Measurements from ENCODE around the gene DNAJC5G. TPM values are rescaled to one million over a fixed set of nuclear protein-coding genes. Genes with fewer than 3 reads are reported as not detected.
A peak's percentile ranks its signal among the peaks of the same experiment; 100 is the strongest.
"Not testable (repeated sequence)": the region's sequence is repeated elsewhere in the genome, so short reads cannot be mapped to it uniquely, and the experiment has no call there.

Gene DNAJC5G
- total RNA-seq, 1 donor from 2014 or later: not detected

DNA sequence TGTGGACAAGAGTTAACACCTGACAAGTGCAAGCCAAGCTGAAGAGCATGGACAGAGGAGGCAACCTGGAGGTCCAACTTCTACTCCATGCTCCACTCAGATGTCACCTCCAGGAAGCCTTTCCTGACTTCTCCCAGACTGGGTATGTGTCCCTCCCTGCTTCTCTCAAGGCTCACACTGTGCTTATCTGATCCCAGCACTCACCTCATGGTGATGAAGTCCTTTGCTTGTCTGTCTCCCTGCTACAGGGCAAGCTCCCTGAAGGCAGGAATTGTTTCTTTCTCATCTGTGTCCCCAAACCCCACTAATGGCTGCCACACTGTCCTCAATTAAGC lies 9.7 kb upstream of the DNAJC5G start:
- Histone ChIP-seq H3K4me3 (peak overlapping the region in 1 of 2 donors; percentile 43), H3K27me3 (peaks cover 19% of the 10 kb centered on the region), H3K27ac (no peak overlapping the region), H3K36me3 (no peaks in the 10 kb centered on the region), H3K9me3 (no peaks in the 10 kb centered on the region), H3K4me1 (peaks cover 9 to 29% of the 10 kb centered on the region in 2 donors)
- intact Hi-C loops (cut with DNase I): no loop called here
- TF ChIP-seq, protein P1, sequence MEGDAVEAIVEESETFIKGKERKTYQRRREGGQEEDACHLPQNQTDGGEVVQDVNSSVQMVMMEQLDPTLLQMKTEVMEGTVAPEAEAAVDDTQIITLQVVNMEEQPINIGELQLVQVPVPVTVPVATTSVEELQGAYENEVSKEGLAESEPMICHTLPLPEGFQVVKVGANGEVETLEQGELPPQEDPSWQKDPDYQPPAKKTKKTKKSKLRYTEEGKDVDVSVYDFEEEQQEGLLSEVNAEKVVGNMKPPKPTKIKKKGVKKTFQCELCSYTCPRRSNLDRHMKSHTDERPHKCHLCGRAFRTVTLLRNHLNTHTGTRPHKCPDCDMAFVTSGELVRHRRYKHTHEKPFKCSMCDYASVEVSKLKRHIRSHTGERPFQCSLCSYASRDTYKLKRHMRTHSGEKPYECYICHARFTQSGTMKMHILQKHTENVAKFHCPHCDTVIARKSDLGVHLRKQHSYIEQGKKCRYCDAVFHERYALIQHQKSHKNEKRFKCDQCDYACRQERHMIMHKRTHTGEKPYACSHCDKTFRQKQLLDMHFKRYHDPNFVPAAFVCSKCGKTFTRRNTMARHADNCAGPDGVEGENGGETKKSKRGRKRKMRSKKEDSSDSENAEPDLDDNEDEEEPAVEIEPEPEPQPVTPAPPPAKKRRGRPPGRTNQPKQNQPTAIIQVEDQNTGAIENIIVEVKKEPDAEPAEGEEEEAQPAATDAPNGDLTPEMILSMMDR (IDR thresholded peaks at IDR 0.05): no peak
- DNase-seq (ENCODE audit: low spot score in 2 of 2): no peak

DNA sequence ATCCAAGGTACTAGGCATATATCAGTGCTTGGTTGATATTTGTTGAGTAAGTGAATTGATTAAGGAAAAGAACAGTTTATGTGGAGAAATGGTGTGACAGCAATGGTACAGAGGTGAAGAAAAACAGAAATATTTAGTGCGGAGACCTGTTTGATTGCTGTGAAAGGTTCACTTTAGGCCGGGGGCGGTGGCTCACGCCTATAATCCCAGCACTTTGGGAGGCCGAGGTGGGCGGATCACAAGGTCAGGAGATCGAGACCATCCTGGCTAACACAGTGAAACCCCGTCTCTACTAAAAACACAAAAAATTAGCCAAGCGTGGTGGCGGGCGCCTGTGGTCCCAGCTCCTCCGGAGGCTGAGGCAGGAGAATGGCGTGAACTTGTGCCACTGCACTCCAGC lies 6.9 kb upstream of the DNAJC5G start:
- H3K9me3 ChIP-seq; DNase-seq (ENCODE audit: low spot score in 2 of 2); H3K27ac ChIP-seq; H3K4me3 ChIP-seq; H3K36me3 ChIP-seq; H3K27me3 ChIP-seq; intact Hi-C loops (cut with DNase I): not testable (repeated sequence)
- H3K4me1 ChIP-seq: peaks cover 0 to 20% of the 10 kb centered on the region in 2 donors

DNA sequence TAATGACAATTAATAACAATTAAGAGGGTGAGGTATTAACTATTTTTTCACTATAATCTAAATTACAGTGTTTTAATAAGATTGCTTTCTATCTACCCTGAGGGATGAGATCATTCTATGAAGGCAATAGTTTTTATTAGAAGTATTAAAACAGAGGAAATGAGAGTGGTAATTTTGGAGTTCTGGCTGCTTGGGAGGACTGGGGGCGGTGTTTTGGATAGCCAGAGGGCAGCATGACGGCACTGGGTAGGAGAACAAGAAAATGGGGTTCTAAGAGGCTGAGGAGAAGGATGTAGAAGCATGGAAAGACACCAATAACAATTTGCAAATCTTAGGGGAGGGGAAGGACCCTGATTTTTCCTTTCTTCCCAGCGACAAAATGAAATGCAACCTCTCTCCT lies 5.1 kb upstream of the DNAJC5G start:
- Histone ChIP-seq H3K4me3 (no peak overlapping the region), H3K27me3 (no peaks in the 10 kb centered on the region), H3K27ac (no peak overlapping the region), H3K9me3 (no peaks in the 10 kb centered on the region), H3K36me3 (no peaks in the 10 kb centered on the region), H3K4me1 (peaks cover 0 to 2% of the 10 kb centered on the region in 2 donors)
- TF ChIP-seq, protein P1 (IDR thresholded peaks at IDR 0.05): no peak
- intact Hi-C loops (cut with DNase I): no loop called here
- DNase-seq (ENCODE audit: low spot score in 2 of 2): no peak

DNA sequence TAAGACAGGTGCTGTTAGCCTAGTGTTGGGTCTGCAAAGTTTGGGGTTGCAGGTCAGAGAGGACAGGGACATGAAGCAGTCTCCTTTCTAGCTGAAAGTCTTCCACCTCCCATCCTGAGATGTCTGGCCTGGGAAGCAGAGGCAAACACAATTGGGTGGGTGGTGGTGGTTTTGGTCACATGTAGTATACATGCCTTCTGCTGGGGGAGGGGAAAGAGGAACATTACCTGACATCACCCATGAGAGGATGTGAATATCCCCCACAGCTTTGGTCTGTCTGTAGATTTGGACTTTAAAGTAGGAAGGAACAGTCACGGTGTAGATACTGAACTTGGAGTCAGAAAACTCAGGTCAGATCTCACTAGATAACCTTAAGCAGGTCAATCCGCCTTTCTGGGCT lies 4.6 kb upstream of the DNAJC5G start:
- no peaks in the 10 kb centered on the region for H3K9me3 ChIP-seq
- TF ChIP-seq, protein P1 (IDR thresholded peaks at IDR 0.05): no peak
- no peaks in the 10 kb centered on the region for H3K27me3 ChIP-seq
- H3K36me3 ChIP-seq: no peaks in the 10 kb centered on the region
- intact Hi-C loops (cut with DNase I): no loop called here
- H3K27ac ChIP-seq: no peak overlapping the region
- no peak overlapping the region for H3K4me3 ChIP-seq
- no peaks in the 10 kb centered on the region for H3K4me1 ChIP-seq
- DNase-seq (ENCODE audit: low spot score in 2 of 2): no peak

DNA sequence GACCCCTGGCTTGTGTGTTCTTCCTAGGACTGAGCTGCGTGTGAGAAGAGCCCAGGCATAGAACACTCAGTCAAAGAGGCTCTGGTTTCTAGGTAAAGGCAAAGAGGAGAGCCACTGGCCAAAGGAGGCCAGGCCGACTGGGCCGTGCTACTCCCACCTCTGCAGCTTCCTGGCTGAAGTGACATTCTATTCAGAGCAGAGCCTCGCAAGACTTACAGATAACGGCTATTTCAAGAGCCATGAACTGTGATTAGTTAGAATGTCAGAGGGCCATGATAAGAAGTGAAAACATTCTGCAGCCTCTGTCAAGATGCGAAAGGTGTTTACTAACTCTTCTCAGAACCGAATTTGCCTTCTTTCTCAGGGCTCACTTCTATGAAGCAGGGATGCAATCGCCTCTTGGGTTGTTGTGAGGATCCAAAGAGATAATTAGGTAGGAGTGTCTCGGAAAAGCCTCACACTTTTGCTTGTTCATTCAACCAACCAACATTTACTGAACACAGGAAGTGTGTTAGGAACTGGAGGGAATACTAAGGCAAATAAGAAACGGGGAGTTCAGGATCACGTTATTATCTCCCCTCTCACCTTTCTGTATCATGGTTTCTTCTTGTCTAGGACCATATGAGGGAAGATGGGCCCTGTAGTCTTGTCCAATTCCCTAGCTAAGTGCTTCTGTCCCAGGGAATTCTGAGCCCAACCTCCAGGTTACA lies 3.4 kb upstream of the DNAJC5G start:
- Histone ChIP-seq H3K9me3 (no peaks in the 10 kb centered on the region), H3K4me3 (no peak overlapping the region), H3K27me3 (no peaks in the 10 kb centered on the region), H3K4me1 (no peaks in the 10 kb centered on the region), H3K36me3 (no peaks in the 10 kb centered on the region), H3K27ac (no peak overlapping the region)
- no peak for DNase-seq (ENCODE audit: low spot score in 2 of 2)
- intact Hi-C loops (cut with DNase I): no loop called here
- TF ChIP-seq, protein P1 (IDR thresholded peaks at IDR 0.05): no peak

DNA sequence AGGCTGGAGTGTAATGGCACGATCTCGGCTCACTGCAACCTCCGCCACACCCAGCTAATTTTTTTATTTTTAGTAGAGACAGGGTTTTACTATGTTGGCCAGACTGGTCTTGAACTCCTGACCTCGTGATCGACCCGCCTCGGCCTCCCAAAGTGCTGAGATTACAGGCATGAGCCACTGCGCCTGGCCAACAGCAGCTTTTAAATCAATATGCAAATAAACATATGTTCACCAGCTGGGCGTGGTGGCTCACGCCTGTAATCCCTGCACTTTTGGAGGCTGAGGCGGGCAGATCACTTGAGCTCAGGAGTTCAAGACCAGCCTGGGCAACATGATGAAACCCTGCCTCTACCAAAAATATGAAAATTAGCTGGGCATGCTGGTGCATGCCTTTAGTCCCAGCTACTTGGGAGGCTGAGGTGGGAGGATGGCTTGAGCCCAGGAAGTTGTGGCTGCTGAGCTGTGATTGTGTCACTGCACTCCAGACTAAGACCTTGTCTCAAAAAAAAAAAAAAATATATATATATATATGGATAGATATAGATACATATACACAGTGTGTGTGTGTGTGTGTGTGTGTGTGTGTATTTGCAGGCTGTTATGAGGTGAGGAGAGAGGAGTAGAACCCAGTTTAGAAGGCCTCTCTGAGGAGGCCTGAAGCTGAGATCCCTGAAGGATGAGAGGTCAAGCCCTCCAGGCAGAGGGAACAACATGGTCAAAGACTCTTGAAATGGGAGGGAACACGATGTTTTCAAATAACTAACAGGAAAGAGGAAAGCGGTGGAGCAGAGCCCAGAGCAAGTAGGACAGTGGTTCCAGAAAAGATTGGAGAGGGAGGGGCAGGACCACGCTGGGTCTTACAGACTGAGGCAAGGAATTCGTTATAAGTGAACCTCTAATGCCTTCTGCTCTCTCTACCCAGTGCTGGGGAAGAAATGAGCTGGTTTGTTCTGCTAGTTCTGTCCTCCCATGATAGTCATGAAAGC lies 2.4 kb upstream of the DNAJC5G start:
- H3K9me3 ChIP-seq; H3K36me3 ChIP-seq; DNase-seq (ENCODE audit: low spot score in 2 of 2); H3K4me1 ChIP-seq; H3K4me3 ChIP-seq; H3K27me3 ChIP-seq; H3K27ac ChIP-seq; intact Hi-C loops (cut with DNase I): not testable (repeated sequence)
